Measurements from ENCODE around the gene CEP89.

GRCh38 chr19:32914879-32915660, 56.7 kb downstream of the CEP89 start:
- no peak for TF ChIP-seq CTCF (IDR thresholded peaks at IDR 0.05; ENCODE audit: low read length)
- no peak for TF ChIP-seq EZH2 (IDR thresholded peaks at IDR 0.05; ENCODE audit: borderline replicate concordance, low read length)
